G401 (cell line): ENCODE results near the gene DHCR7. TPM values are rescaled to one million over a fixed set of nuclear protein-coding genes. Genes with fewer than 3 reads are reported as not detected.

Experiments used
- DNase-seq: peaks from one replicate; pipeline ENCODE4 v3.0.0-alpha.2; 2015; ENCODE audit warnings: low spot score
- in situ Hi-C: cut with HindIII; loops from 2 replicates; pipeline ENCODE4 v1.10.0; 2016; ENCODE audit warnings: low sequenced_read_pairs, mixed read lengths
- total RNA-seq: library from RNA; depleted of rRNA; stranded (reverse); fragments of >200 nt; shearing (Covaris generic); gene quantifications from 2 replicates; pipeline ENCODE4 v1.2.3, GENCODE V29; 2014

The DHCR7 gene
- total RNA-seq, 1 experiment from 2014 or later = 71.8 TPM

GRCh38 chr11:71481101-71481960 is 33.1 kb upstream of the DHCR7 start:
- DNase-seq = no peak
- in situ Hi-C loops = no loop called here

- in situ Hi-C loops = no loop called here
- DNase-seq = no peak
Measured at GRCh38 chr11:71478528-71478840, 30.3 kb upstream of the DHCR7 start.

DNA sequence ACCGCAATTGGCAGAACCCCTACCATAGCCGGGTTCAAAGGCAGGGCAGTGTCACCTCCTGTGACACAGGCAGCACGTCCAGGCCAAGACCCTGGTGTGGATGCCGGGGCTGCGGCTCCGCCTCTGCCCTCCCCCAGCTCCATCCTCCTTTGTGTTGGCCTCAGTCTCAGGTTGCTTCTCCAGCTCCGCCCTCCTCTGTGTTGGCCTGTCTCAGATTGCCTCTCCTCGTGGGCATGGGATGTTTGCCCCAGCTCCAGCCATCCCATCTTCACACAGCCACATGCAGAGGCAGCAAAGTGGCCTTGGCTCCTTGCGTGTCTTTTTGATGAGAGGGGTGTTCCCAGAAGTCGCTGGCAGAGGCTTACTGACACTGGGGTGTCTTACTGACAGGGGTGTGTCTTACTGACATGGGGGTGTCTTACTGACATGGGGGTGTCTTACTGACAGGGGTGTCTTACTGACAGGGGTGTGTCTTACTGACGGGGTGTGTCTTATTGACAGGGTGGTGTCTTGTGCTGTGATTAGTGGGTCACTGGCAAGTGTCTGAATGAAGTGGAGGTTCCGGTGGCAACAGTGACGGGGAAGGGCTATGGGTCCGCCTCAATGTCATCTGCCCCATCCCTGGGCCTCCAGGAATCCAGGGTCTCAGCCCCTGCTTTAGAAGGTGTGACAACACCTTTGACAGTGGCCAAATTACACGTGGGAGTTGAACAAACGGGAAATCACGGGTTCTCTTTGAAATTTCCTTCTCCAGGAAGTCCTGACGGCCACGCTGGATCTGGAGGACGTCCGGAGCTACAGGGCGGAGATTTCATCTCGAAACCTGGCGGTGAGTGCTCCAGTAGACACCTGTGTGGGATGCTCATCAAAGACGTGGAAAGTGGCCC is 29.7 kb upstream of the DHCR7 start:
- no peak for DNase-seq
- in situ Hi-C loops = no loop called here

- DNase-seq = no peak
- in situ Hi-C loops = no loop called here
Measured at GRCh38 chr11:71476926-71477640, 28.9 kb upstream of the DHCR7 start.

GRCh38 chr11:71476031-71476430 is 27.8 kb upstream of the DHCR7 start:
- in situ Hi-C loops = no loop called here

GRCh38 chr11:71474771-71475483 is 26.7 kb upstream of the DHCR7 start:
- DNase-seq = no peak

More at GRCh38 chr11:71476031-71476430, 27.8 kb upstream of the DHCR7 start:
- no peak for DNase-seq

GRCh38 chr11:71474141-71474770 is 26.1 kb upstream of the DHCR7 start:
- in situ Hi-C loops = no loop called here

More at GRCh38 chr11:71474771-71475483, 26.7 kb upstream of the DHCR7 start:
- in situ Hi-C loops = no loop called here

GRCh38 chr11:71473793-71474080 is 25.5 kb upstream of the DHCR7 start:
- in situ Hi-C loops = no loop called here
- no peak for DNase-seq

More at GRCh38 chr11:71474141-71474770, 26.1 kb upstream of the DHCR7 start:
- no peak for DNase-seq

GRCh38 chr11:71472941-71473792 is 25.0 kb upstream of the DHCR7 start:
- in situ Hi-C loops = no loop called here
- DNase-seq = no peak

GRCh38 chr11:71472357-71472885 is 24.2 kb upstream of the DHCR7 start:
- in situ Hi-C loops = no loop called here
- no peak for DNase-seq

GRCh38 chr11:71470946-71471345 is 22.8 kb upstream of the DHCR7 start:
- in situ Hi-C loops = no loop called here
- DNase-seq = no peak

DNA sequence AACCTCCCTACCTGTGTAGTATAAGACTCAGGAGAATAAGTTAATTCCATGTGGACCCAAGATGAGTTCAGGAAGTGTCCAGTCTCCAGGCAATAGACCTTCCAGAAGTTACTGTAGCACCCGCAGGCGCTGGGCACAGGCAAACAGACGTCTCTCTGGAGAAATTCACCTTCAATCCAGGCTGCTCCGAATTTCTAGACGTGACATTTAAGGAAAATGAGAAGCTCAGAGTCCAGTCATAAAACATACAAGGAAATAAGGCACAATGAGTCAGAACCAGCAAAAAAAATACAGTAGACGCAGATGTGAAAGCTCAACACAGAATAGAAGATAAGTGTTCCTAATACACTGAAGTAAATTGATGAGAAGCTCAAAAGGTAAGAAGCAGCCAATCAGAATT is 19.0 kb upstream of the DHCR7 start:
- in situ Hi-C loops = no loop called here
- DNase-seq = no peak

GRCh38 chr11:71466358-71466757 is 18.2 kb upstream of the DHCR7 start:
- no peak for DNase-seq
- in situ Hi-C loops = no loop called here

DNA sequence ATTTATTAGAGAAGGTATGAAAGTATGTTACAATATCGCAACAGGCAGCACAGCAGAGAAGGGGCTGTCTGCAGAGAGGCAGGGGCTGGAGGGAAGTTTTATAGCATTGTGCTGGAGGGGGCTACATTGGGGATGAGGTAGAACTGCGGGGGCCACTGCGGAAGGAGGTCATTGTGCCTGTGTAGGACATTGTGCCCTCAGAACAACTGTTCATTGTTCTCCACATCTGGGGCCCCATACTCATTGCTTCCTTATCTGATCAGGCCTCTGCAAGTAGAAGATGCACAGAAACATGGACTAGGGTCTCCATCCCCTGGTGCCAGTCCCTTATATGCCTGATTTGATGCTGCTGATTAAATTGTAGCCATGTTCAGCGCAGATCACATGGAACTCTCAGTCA is 16.9 kb upstream of the DHCR7 start:
- no peak for DNase-seq
- in situ Hi-C loops = no loop called here

DNA sequence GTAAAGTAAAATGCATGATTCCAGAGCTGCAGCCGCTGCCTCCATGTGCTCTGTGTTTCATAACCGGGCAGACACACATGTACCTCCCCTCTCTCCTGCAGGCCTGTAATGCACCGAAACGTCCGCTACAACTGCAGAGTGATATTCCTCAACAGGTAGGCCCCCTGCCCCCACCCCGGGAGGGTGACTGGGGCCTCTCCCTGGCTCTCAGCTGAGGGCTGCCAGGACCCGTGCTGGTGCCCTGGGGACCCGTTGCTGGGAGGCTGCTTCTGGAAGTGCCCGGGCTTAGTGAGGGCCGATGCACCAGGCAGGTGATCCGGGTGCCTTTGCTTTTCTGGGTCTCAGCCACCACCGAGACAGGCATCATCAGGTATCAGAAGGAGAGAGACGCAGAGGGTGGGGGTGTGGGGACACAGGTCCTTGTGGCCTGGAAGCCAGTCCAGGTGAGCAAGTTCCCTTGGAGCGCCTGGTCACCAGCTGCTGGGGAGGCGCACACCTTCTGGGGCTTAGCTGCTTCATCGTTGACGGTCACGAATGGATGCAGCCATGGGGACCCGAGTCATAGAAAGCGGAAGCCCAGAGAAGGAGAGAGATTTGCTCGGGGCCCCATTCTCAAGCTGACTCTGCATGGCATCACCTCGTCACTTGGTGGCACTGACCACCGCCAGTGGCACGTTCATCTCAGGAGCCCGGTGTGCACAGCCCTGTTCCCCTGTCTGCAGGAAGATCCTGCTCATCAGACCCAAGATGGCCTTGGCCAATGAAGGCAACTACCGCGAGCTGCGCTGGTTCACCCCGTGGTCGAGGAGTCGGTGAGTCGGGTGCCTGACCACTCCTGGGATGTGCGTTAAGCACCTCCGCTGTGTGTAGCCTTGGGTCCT is 15.4 kb upstream of the DHCR7 start:
- no peak for DNase-seq
- in situ Hi-C loops = no loop called here

GRCh38 chr11:71462726-71463125 is 14.5 kb upstream of the DHCR7 start:
- in situ Hi-C loops = no loop called here
- no peak for DNase-seq

DNA sequence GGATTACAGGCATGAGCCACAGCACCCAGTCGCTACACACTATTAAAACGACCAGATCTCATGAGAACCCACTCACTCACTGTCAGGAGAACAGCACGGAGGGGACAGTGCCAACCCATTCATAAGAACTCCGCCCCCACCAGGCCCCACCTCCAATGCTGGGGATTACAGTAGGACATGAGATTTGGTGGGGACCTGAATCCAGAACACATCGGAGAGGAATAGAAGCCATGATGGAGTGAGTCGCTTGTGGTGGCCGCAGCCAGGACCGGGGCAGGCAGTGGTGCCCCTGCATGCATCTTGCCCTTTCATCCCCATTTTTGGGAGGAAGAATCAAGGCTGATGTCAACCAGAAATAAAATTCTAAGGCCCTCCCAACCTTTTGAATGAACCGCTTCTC is 13.5 kb upstream of the DHCR7 start:
- in situ Hi-C loops = no loop called here
- no peak for DNase-seq
